ENCODE data around the gene CCNF. TPM values are rescaled to one million over a fixed set of nuclear protein-coding genes. Genes with fewer than 3 reads are reported as not detected.

The CCNF gene
- total RNA-seq, 2 experiments from 2014 or later, result 43.5 TPM

GRCh38 chr16:2455081-2455845, 26.0 kb downstream of the CCNF start:
- intact Hi-C loops (cut with micrococcal nuclease), result no loop called here
- no peak for DNase-seq
- ATAC-seq, result no peak
- no peak for TF ChIP-seq CTCF (IDR thresholded peaks at IDR 0.05)
- Mint-ChIP-seq H3K4me1 (ENCODE audit: low read depth) (peaks cover 8% of the 10 kb centered on the region), H3K4me3 (no peak overlapping the region), H3K36me3 (ENCODE audit: low read depth) (peaks cover 37% of the 10 kb centered on the region), H3K27ac (no peak overlapping the region), H3K9me3 (no peaks in the 10 kb centered on the region), H3K27me3 (no peaks in the 10 kb centered on the region)
- ChIA-PET POLR2A (no interaction called here), CTCF (no interaction called here)

- intact Hi-C loops (cut with micrococcal nuclease), result no loop called here
- ATAC-seq (no peak), DNase-seq (no peak)
- ChIA-PET POLR2A (interaction anchor here (1.0 to 2.3 kb wide), 4 partner anchors 8 to 23 kb away, joined by 3 to 11 read pairs (median 4); no protein-coding TSS in a partner anchor), CTCF (no interaction called here)
- H3K36me3 Mint-ChIP-seq (ENCODE audit: low read depth), result peaks cover 34% of the 10 kb centered on the region
- no peak for TF ChIP-seq CTCF (IDR thresholded peaks at IDR 0.05)
- H3K9me3 Mint-ChIP-seq, result no peaks in the 10 kb centered on the region
- H3K27me3 Mint-ChIP-seq, result no peaks in the 10 kb centered on the region
- H3K27ac Mint-ChIP-seq, result no peak overlapping the region
- H3K4me3 Mint-ChIP-seq, result no peak overlapping the region
- peaks cover 8% of the 10 kb centered on the region for H3K4me1 Mint-ChIP-seq (ENCODE audit: low read depth)
Measured at GRCh38 chr16:2456551-2457153, 27.4 kb downstream of the CCNF start.

- ChIA-PET CTCF (no interaction called here), POLR2A (interaction anchor here (1.0 to 2.3 kb wide), 4 partner anchors 8 to 22 kb away, joined by 3 to 11 read pairs (median 4); no protein-coding TSS in a partner anchor)
- Mint-ChIP-seq H3K4me1 (ENCODE audit: low read depth) (peaks cover 8% of the 10 kb centered on the region), H3K27me3 (no peaks in the 10 kb centered on the region), H3K36me3 (ENCODE audit: low read depth) (peaks cover 30% of the 10 kb centered on the region), H3K4me3 (no peak overlapping the region), H3K27ac (no peak overlapping the region), H3K9me3 (no peaks in the 10 kb centered on the region)
- DNase-seq (no peak), ATAC-seq (no peak)
- intact Hi-C loops (cut with micrococcal nuclease), result no loop called here
- TF ChIP-seq CTCF (IDR thresholded peaks at IDR 0.05), result no peak
Measured at GRCh38 chr16:2457267-2457666, 28.0 kb downstream of the CCNF start.

GRCh38 chr16:2457946-2458345, 28.7 kb downstream of the CCNF start:
- no peak overlapping the region for H3K27ac Mint-ChIP-seq
- H3K36me3 Mint-ChIP-seq (ENCODE audit: low read depth), result peaks cover 26% of the 10 kb centered on the region
- TF ChIP-seq CTCF (IDR thresholded peaks at IDR 0.05), result no peak
- ChIA-PET CTCF (no interaction called here), POLR2A (interaction anchor here (1.0 to 2.3 kb wide), 6 partner anchors 8 to 21 kb away, joined by 3 to 15 read pairs (median 5); no protein-coding TSS in a partner anchor)
- H3K4me3 Mint-ChIP-seq, result no peak overlapping the region
- no peak for DNase-seq
- no peaks in the 10 kb centered on the region for H3K9me3 Mint-ChIP-seq
- no peak for ATAC-seq
- peaks cover 8% of the 10 kb centered on the region for H3K4me1 Mint-ChIP-seq (ENCODE audit: low read depth)
- H3K27me3 Mint-ChIP-seq, result no peaks in the 10 kb centered on the region
- intact Hi-C loops (cut with micrococcal nuclease), result no loop called here

Measured in activated CD8-positive, alpha-beta T cell treated with anti-CD3 and anti-CD28 coated beads for 36 hours (primary cell).